Liver (tissue), 9 donors: ENCODE measurements around the gene MAFG. TPM values are rescaled to one million over a fixed set of nuclear protein-coding genes. Genes with fewer than 3 reads are reported as not detected.

Experiments used
- DNase-seq: peaks from one replicate; pipeline ENCODE4 v3.0.0-alpha.2; 2017; ENCODE audit warnings: low spot score
- H3K27ac ChIP-seq, 2 donors: one replicate each; pipeline ENCODE4 v1.7.0; 2013; ENCODE audit warnings: inconsistent platforms in 2 of 2, low read length in 2 of 2, control low read depth in 1 of 2, low read depth in 1 of 2, mild to moderate bottlenecking in 1 of 2
- H3K27me3 ChIP-seq, 4 donors: one replicate each; pipeline versions ENCODE4 v1.6.1 to v1.7.0; 2013; ENCODE audit warnings: low read length in 3 of 4, inconsistent platforms in 1 of 4, mild to moderate bottlenecking in 1 of 4, moderate library complexity in 1 of 4; ENCODE audit not compliant: control insufficient read depth in 4 of 4, insufficient read depth in 4 of 4
- H3K36me3 ChIP-seq, 4 donors: one replicate each; pipeline versions ENCODE4 v1.6.1 to v1.7.0; 2013; ENCODE audit warnings: low read length in 3 of 4, mild to moderate bottlenecking in 3 of 4, low read depth in 1 of 4, moderate library complexity in 1 of 4; ENCODE audit not compliant: control insufficient read depth in 4 of 4, insufficient read depth in 3 of 4
- H3K4me1 ChIP-seq, 4 donors: one replicate each; pipeline versions ENCODE4 v1.6.1 to v1.7.0; 2013; ENCODE audit warnings: low read length in 3 of 4, mild to moderate bottlenecking in 3 of 4, moderate library complexity in 1 of 4; ENCODE audit not compliant: control insufficient read depth in 4 of 4, insufficient read depth in 4 of 4
- H3K4me3 ChIP-seq, 3 donors: one replicate each; pipeline versions ENCODE4 v1.6.1 to v1.7.0; 2013; ENCODE audit warnings: low read length in 3 of 3, control low read depth in 1 of 3, low read depth in 1 of 3, mild to moderate bottlenecking in 1 of 3
- H3K9ac ChIP-seq, 2 donors: one replicate each; pipeline ENCODE4 v1.7.0; 2013; ENCODE audit warnings: low read length in 2 of 2, mild to moderate bottlenecking in 2 of 2, moderate library complexity in 2 of 2, control low read depth in 1 of 2, low read depth in 1 of 2
- H3K9me3 ChIP-seq, 4 donors: one replicate each; pipeline versions ENCODE4 v1.6.1 to v1.7.0; 2013; ENCODE audit warnings: low read length in 3 of 4; ENCODE audit not compliant: control insufficient read depth in 4 of 4
- EGR1 ChIP-seq, 2 donors: IDR thresholded peaks; 2 replicates each; pipeline ENCODE4 v1.6.1; 2016 to 2018; ENCODE audit warnings: antibody characterized with exemption in 2 of 2, low read depth in 2 of 2
- FOXA1 ChIP-seq: IDR thresholded peaks from 2 replicates; pipeline ENCODE4 v1.6.1; 2016; ENCODE audit warnings: antibody characterized with exemption
- FOXA2 ChIP-seq: IDR thresholded peaks from 2 replicates; pipeline ENCODE4 v1.6.1; 2016; ENCODE audit warnings: antibody characterized with exemption
- GABPA ChIP-seq, 2 donors: IDR thresholded peaks in 1 of 2; conservative IDR thresholded peaks in 1 of 2; 2 replicates each; pipeline ENCODE4 v1.6.1; 2016; ENCODE audit warnings: antibody characterized with exemption in 2 of 2, mild to moderate bottlenecking in 1 of 2, moderate library complexity in 1 of 2
- HNF4G ChIP-seq: IDR thresholded peaks from 2 replicates; pipeline ENCODE4 v1.6.1; 2016; ENCODE audit warnings: antibody characterized with exemption
- JUND ChIP-seq, 2 donors: IDR thresholded peaks; 2 replicates each; pipeline ENCODE4 v1.6.1; 2016; ENCODE audit warnings: antibody characterized with exemption in 2 of 2
- NR2F2 ChIP-seq: IDR thresholded peaks from 2 replicates; pipeline ENCODE4 v1.6.1; 2016; ENCODE audit warnings: antibody characterized with exemption
- RAD21 ChIP-seq, 2 donors: IDR thresholded peaks; 2 replicates each; pipeline ENCODE4 v1.6.1; 2016; ENCODE audit warnings: antibody characterized with exemption in 2 of 2, mild to moderate bottlenecking in 2 of 2
- RXRA ChIP-seq, 2 donors: IDR thresholded peaks; 2 replicates each; pipeline ENCODE4 v1.6.1; 2017 to 2018; ENCODE audit warnings: antibody characterized with exemption in 2 of 2, mild to moderate bottlenecking in 1 of 2
- SP1 ChIP-seq: IDR thresholded peaks from 2 replicates; pipeline ENCODE4 v1.6.1; 2018; ENCODE audit warnings: antibody characterized with exemption, mild to moderate bottlenecking
- TAF1 ChIP-seq: conservative IDR thresholded peaks from 2 replicates; pipeline ENCODE4 v1.6.1; 2016; ENCODE audit warnings: antibody characterized with exemption, mild to moderate bottlenecking
- YY1 ChIP-seq: IDR thresholded peaks from 2 replicates; pipeline ENCODE4 v1.6.1; 2016; ENCODE audit warnings: antibody characterized with exemption, mild to moderate bottlenecking
- WGBS: extraction: QIAGEN DNeasy Blood & Tissue Kit; methylation state at CpG from one replicate; pipeline ENCODE4 v1.1.7; 2013; 5-methylcytosine and 5-hydroxymethylcytosine counted together
- polyA plus RNA-seq, 2 donors: library from polyadenylated mRNA; stranded (reverse) in 1 of 2; unstranded in 1 of 2; fragments of 200-250 nt in 1 of 2; fragments of >200 nt in 1 of 2; fragmentation: Nextera tagmentation in 1 of 2; extraction: Ambion mirVana in 1 of 2; gene quantifications; one replicate each; pipeline versions ENCODE4 v1.2.1 to v1.2.3, GENCODE V29; 2013 to 2015
- total RNA-seq, 2 donors: library from RNA; depleted of rRNA; stranded (reverse); fragments of >200 nt; gene quantifications; one replicate each; pipeline ENCODE4 v1.2.3, GENCODE V29; 2014
- TF ChIP-seq, protein P1 (sequence below): IDR thresholded peaks from 2 replicates; pipeline ENCODE4 v1.6.1; 2016; ENCODE audit warnings: antibody characterized with exemption
- TF ChIP-seq, protein P2 (sequence below): IDR thresholded peaks from 2 replicates; pipeline ENCODE4 v1.6.1; 2016; ENCODE audit warnings: antibody characterized with exemption
- TF ChIP-seq, protein P3 (sequence below): IDR thresholded peaks from 2 replicates; pipeline ENCODE4 v1.6.1; 2016; ENCODE audit warnings: antibody characterized with exemption
- TF ChIP-seq, protein P4 (sequence below): IDR thresholded peaks from 2 replicates; pipeline ENCODE4 v1.6.1; 2016; ENCODE audit warnings: antibody characterized with exemption, mild to moderate bottlenecking
- TF ChIP-seq, protein P5 (sequence below): fragments of 150-350 bp; IDR thresholded peaks from 2 replicates; pipeline ENCODE4 v1.5.1; 2017; ENCODE audit warnings: improper control_type of control experiment, low read depth, low read length; ENCODE audit not compliant: missing input control
- donor health status: healthy.
- donor health status: healthy.
- donor health status: healthy.
- donor health status: healthy.
- donor health status: healthy.

Gene MAFG
- total and polyA plus RNA-seq, 4 donors = 3.0 to 17.0 (median 8.9) TPM

DNA sequence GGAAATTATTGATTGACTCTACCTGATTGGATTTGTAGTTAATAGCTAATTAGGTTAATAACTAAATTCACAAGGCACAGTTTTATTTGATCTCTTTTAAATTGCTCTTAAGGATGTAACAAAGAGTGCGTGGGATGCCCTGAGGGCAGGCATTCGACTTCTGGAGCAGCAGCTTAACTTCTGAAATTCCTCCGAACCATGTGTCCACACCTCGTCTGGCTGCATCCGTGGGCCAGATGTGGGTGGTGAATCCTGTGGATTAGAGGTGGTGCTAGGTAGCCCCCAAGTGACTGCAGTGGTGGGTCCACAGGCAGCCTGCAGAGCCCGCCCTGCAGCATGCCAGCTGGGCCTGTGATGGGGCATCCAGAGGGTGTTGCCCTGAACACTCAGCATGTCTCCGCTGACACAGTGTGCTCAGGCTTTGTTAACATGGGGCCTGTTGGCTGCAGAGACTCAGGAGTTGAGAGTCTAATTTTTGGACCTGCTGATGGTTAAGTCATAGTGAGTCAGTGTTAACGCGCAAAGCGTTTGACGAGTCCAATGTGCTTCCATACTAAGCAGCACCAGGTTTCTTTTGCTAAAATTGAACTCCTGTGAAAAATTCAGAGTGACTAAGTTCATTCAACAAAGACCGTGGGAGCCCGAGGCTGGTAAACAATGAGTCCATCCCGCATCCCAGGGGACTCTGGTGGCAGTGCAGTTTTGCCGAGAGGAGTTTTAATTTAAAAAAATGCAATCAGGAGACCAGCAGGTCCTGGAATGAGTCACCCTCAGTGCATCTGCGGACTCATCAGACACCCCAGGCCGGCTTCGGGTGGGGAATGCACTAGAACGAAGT is 29.3 kb downstream of the MAFG start:
- H3K9me3 ChIP-seq = no peaks in the 10 kb centered on the region
- no peak overlapping the region for H3K9ac ChIP-seq
- peaks cover 6 to 37% (median 7%) of the 10 kb centered on the region in 4 donors for H3K36me3 ChIP-seq
- TF ChIP-seq JUND (IDR thresholded peaks at IDR 0.05) (no peak), FOXA1 (no peak)
- TF ChIP-seq, protein P1, sequence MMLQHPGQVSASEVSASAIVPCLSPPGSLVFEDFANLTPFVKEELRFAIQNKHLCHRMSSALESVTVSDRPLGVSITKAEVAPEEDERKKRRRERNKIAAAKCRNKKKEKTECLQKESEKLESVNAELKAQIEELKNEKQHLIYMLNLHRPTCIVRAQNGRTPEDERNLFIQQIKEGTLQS = no peak
- TF ChIP-seq, protein P2, sequence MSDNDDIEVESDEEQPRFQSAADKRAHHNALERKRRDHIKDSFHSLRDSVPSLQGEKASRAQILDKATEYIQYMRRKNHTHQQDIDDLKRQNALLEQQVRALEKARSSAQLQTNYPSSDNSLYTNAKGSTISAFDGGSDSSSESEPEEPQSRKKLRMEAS = no peak
- no peak for DNase-seq
- WGBS = 94% methylated on average over 19 of the region's 19 CpGs
- no peak overlapping the region for H3K27ac ChIP-seq
- H3K4me1 ChIP-seq = peaks cover 2 to 19% (median 12%) of the 10 kb centered on the region in 4 donors
- H3K4me3 ChIP-seq = no peak overlapping the region
- H3K27me3 ChIP-seq = no peaks in the 10 kb centered on the region

DNA sequence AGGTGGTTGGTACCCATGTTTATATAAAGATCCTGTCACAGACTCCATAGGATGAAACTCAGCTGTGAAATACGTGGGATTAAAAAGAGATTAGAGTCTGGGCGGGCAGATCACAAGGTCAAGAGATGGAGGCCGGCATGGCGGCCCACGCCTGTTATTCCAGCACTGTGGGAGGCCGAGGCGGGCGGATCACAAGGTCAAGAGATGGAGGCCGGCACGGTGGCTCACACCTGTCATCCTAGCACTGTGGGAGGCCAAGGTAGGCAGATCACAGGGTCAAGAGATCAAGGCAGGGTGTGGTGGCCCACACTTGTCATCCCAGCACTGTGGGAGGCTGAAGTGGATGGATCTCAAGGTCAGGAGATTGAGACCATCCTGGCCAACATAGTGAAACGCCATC is 32.1 kb downstream of the MAFG start:
- Histone ChIP-seq H3K27ac (no peak overlapping the region), H3K4me1 (peaks cover 3 to 13% (median 10%) of the 10 kb centered on the region in 4 donors), H3K27me3 (no peaks in the 10 kb centered on the region), H3K9me3 (no peaks in the 10 kb centered on the region), H3K36me3 (peaks cover 6 to 37% (median 7%) of the 10 kb centered on the region in 4 donors), H3K9ac (no peak overlapping the region), H3K4me3 (no peak overlapping the region)
- no peak for TF ChIP-seq SP1
- TF ChIP-seq, protein P3, sequence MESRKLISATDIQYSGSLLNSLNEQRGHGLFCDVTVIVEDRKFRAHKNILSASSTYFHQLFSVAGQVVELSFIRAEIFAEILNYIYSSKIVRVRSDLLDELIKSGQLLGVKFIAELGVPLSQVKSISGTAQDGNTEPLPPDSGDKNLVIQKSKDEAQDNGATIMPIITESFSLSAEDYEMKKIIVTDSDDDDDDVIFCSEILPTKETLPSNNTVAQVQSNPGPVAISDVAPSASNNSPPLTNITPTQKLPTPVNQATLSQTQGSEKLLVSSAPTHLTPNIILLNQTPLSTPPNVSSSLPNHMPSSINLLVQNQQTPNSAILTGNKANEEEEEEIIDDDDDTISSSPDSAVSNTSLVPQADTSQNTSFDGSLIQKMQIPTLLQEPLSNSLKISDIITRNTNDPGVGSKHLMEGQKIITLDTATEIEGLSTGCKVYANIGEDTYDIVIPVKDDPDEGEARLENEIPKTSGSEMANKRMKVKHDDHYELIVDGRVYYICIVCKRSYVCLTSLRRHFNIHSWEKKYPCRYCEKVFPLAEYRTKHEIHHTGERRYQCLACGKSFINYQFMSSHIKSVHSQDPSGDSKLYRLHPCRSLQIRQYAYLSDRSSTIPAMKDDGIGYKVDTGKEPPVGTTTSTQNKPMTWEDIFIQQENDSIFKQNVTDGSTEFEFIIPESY = no peak
- TF ChIP-seq JUND (IDR thresholded peaks at IDR 0.05) = no peak
- TF ChIP-seq RXRA (IDR thresholded peaks at IDR 0.05) = no peak
- TF ChIP-seq, protein P2 = no peak
- no peak for TF ChIP-seq FOXA2
- no peak for TF ChIP-seq HNF4G
- TF ChIP-seq, protein P4, sequence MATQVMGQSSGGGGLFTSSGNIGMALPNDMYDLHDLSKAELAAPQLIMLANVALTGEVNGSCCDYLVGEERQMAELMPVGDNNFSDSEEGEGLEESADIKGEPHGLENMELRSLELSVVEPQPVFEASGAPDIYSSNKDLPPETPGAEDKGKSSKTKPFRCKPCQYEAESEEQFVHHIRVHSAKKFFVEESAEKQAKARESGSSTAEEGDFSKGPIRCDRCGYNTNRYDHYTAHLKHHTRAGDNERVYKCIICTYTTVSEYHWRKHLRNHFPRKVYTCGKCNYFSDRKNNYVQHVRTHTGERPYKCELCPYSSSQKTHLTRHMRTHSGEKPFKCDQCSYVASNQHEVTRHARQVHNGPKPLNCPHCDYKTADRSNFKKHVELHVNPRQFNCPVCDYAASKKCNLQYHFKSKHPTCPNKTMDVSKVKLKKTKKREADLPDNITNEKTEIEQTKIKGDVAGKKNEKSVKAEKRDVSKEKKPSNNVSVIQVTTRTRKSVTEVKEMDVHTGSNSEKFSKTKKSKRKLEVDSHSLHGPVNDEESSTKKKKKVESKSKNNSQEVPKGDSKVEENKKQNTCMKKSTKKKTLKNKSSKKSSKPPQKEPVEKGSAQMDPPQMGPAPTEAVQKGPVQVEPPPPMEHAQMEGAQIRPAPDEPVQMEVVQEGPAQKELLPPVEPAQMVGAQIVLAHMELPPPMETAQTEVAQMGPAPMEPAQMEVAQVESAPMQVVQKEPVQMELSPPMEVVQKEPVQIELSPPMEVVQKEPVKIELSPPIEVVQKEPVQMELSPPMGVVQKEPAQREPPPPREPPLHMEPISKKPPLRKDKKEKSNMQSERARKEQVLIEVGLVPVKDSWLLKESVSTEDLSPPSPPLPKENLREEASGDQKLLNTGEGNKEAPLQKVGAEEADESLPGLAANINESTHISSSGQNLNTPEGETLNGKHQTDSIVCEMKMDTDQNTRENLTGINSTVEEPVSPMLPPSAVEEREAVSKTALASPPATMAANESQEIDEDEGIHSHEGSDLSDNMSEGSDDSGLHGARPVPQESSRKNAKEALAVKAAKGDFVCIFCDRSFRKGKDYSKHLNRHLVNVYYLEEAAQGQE = no peak
- no peak for TF ChIP-seq TAF1
- TF ChIP-seq GABPA (IDR thresholded peaks at IDR 0.05 in 1 of 2, conservative IDR thresholded peaks at IDR 0.05 in 1 of 2) = no peak
- no peak for TF ChIP-seq RAD21 (IDR thresholded peaks at IDR 0.05)
- TF ChIP-seq, protein P5, sequence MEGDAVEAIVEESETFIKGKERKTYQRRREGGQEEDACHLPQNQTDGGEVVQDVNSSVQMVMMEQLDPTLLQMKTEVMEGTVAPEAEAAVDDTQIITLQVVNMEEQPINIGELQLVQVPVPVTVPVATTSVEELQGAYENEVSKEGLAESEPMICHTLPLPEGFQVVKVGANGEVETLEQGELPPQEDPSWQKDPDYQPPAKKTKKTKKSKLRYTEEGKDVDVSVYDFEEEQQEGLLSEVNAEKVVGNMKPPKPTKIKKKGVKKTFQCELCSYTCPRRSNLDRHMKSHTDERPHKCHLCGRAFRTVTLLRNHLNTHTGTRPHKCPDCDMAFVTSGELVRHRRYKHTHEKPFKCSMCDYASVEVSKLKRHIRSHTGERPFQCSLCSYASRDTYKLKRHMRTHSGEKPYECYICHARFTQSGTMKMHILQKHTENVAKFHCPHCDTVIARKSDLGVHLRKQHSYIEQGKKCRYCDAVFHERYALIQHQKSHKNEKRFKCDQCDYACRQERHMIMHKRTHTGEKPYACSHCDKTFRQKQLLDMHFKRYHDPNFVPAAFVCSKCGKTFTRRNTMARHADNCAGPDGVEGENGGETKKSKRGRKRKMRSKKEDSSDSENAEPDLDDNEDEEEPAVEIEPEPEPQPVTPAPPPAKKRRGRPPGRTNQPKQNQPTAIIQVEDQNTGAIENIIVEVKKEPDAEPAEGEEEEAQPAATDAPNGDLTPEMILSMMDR = no peak
- TF ChIP-seq NR2F2 = no peak
- TF ChIP-seq EGR1 (IDR thresholded peaks at IDR 0.05; ENCODE audit: low read depth in 2 of 2) = no peak
- TF ChIP-seq FOXA1 = no peak
- TF ChIP-seq YY1 = no peak
- WGBS = 94% methylated on average over 11 of the region's 11 CpGs
- DNase-seq = no peak
